Activated CD8-positive, alpha-beta T cell treated with anti-CD3 and anti-CD28 coated beads for 36 hours (primary cell): ENCODE results near the gene C2orf80. TPM values are rescaled to one million over a fixed set of nuclear protein-coding genes. Genes with fewer than 3 reads are reported as not detected.

ENCODE experiments used
- ATAC-seq: fragments of 200-7000 bp; cut with Tn5 transposase; one replicate; pipeline ENCODE4 v1.10.0; 2021; ENCODE audit warnings: mild to moderate bottlenecking, moderate library complexity
- CTCF ChIA-PET: fragments of 350-600 bp; sonication (Branson Sonifier 250); formaldehyde crosslinking; loops from one replicate; lab custom pipeline; 2021; ENCODE audit warnings: antibody characterized with exemption; lab: Charles Lee
- POLR2A ChIA-PET: fragments of 350-600 bp; sonication (Branson Sonifier 250); formaldehyde crosslinking; loops from one replicate; lab custom pipeline; 2021; ENCODE audit warnings: antibody characterized with exemption; lab: Charles Lee
- DNase-seq: peaks from one replicate; pipeline ENCODE4 v3.0.0-alpha.2; 2020
- H3K27ac Mint-ChIP-seq: one replicate; pipeline ENCODE4 v1.8.0; 2021; ENCODE audit warnings: mild to moderate bottlenecking, mixed read lengths
- H3K27me3 Mint-ChIP-seq: one replicate; pipeline ENCODE4 v1.8.0; 2021; ENCODE audit warnings: mixed read lengths
- H3K36me3 Mint-ChIP-seq: one replicate; pipeline ENCODE4 v1.8.0; 2021; ENCODE audit warnings: low read depth, mixed read lengths
- H3K4me1 Mint-ChIP-seq: one replicate; pipeline ENCODE4 v1.8.0; 2021; ENCODE audit warnings: low read depth, mixed read lengths
- H3K4me3 Mint-ChIP-seq: one replicate; pipeline ENCODE4 v1.8.0; 2021; ENCODE audit warnings: mild to moderate bottlenecking, moderate library complexity, mixed read lengths
- H3K9me3 Mint-ChIP-seq: one replicate; pipeline ENCODE4 v1.8.0; 2021; ENCODE audit warnings: mixed read lengths
- intact Hi-C: fragments of 100-400 bp; cut with micrococcal nuclease; formaldehyde crosslinking; loops from one replicate; pipeline ENCODE4 v1.10.0; 2022
- total RNA-seq, 2 experiments: library from RNA; stranded (reverse); gene quantifications; one replicate each; pipeline ENCODE4 v1.2.3, GENCODE V29; 2021
- TF ChIP-seq, protein P1 (sequence below): fragments of 200-600 bp; IDR thresholded peaks from one replicate; pipeline ENCODE4 v1.8.0; 2022; ENCODE audit warnings: antibody characterized with exemption, mild to moderate bottlenecking

C2orf80 gene
- total RNA-seq, 2 experiments from 2014 or later = not detected

DNA sequence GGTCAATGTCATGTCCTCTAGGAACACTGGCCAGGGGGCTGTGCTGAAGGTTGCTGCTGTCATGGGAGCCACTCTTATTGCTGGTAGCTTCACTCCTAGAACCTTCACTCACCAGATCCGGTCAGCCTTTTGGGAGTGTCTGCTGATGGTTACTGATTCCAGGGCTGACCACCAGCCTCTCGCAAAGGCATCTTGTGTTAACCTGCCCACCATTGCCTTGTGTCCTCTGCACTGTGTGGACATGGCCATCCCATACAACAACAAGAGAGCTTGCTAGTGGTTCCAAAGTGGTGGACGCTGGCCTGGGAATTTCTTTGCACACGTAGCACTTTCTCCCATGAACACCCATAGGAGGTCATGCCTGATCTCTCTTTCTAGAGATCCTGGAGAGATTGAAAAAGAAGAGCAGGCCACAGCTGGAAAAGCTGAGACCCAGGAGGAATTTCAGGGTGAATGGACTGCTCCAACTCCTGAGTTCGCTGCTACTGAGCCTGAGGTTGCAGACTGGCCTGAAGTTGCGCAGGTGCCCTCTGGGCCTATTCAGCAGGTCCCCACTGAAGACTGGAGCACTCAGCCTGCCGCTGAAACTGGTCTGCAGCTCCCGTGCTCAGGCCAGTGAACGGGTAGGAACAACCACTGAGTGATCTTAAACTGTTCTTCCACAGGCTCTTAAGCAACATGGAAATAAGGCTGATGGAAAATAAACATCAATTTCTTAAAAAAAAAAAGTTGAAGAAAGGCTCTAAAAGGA, 18.7 kb upstream of the C2orf80 start:
- H3K27me3 Mint-ChIP-seq = no peaks in the 10 kb centered on the region
- intact Hi-C loops = no loop called here
- POLR2A ChIA-PET = no interaction called here

DNA sequence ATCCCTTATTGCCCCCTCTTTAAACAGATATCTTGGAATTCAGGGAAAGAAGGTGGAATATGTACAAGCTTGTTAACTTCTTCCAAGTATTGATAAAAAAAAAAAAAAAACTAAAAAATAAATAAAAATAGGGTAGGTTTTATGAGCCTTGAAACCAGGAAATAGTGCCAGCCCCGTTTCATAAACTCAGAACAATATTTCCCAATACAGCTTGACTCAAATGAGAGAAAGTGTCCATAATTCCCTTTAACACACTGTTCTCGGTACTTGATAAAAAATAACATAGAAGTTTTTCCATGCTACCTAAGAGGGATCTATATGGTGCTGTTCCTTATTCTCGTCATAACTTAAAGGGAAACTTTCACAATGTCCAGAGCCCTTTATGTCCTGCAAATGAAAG, 17.9 kb upstream of the C2orf80 start:
- peaks cover 4% of the 10 kb centered on the region for H3K4me1 Mint-ChIP-seq
- TF ChIP-seq, protein P1, sequence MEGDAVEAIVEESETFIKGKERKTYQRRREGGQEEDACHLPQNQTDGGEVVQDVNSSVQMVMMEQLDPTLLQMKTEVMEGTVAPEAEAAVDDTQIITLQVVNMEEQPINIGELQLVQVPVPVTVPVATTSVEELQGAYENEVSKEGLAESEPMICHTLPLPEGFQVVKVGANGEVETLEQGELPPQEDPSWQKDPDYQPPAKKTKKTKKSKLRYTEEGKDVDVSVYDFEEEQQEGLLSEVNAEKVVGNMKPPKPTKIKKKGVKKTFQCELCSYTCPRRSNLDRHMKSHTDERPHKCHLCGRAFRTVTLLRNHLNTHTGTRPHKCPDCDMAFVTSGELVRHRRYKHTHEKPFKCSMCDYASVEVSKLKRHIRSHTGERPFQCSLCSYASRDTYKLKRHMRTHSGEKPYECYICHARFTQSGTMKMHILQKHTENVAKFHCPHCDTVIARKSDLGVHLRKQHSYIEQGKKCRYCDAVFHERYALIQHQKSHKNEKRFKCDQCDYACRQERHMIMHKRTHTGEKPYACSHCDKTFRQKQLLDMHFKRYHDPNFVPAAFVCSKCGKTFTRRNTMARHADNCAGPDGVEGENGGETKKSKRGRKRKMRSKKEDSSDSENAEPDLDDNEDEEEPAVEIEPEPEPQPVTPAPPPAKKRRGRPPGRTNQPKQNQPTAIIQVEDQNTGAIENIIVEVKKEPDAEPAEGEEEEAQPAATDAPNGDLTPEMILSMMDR = no peak
- intact Hi-C loops = no loop called here
- no peaks in the 10 kb centered on the region for H3K36me3 Mint-ChIP-seq
- no peaks in the 10 kb centered on the region for H3K9me3 Mint-ChIP-seq
- no peak overlapping the region for H3K27ac Mint-ChIP-seq
- CTCF ChIA-PET = no interaction called here
- ATAC-seq (no peak), DNase-seq (no peak)
- POLR2A ChIA-PET = no interaction called here
- no peak overlapping the region for H3K4me3 Mint-ChIP-seq
- H3K27me3 Mint-ChIP-seq = no peaks in the 10 kb centered on the region

More for the DNA sequence above, 18.7 kb upstream of the C2orf80 start:
- no peak for ATAC-seq
- Mint-ChIP-seq H3K4me1 (peaks cover 4% of the 10 kb centered on the region), H3K36me3 (no peaks in the 10 kb centered on the region), H3K4me3 (no peak overlapping the region), H3K27ac (no peak overlapping the region), H3K9me3 (no peaks in the 10 kb centered on the region)
- TF ChIP-seq, protein P1 = no peak
- no peak for DNase-seq
- CTCF ChIA-PET = no interaction called here

GRCh38 chr2:208204166-208204565, 14.3 kb upstream of the C2orf80 start:
- H3K4me3 Mint-ChIP-seq = no peak overlapping the region
- H3K4me1 Mint-ChIP-seq = peaks cover 4% of the 10 kb centered on the region
- ChIA-PET POLR2A (no interaction called here), CTCF (interaction anchor here (1.0 kb wide), 1 partner anchor 29 kb away, joined by 6 read pairs; no protein-coding TSS in a partner anchor)
- intact Hi-C loops = no loop called here
- H3K9me3 Mint-ChIP-seq = no peaks in the 10 kb centered on the region
- no peaks in the 10 kb centered on the region for H3K27me3 Mint-ChIP-seq
- ATAC-seq = no peak
- no peaks in the 10 kb centered on the region for H3K36me3 Mint-ChIP-seq
- DNase-seq = no peak
- H3K27ac Mint-ChIP-seq = no peak overlapping the region
- TF ChIP-seq, protein P1 = no peak

DNA sequence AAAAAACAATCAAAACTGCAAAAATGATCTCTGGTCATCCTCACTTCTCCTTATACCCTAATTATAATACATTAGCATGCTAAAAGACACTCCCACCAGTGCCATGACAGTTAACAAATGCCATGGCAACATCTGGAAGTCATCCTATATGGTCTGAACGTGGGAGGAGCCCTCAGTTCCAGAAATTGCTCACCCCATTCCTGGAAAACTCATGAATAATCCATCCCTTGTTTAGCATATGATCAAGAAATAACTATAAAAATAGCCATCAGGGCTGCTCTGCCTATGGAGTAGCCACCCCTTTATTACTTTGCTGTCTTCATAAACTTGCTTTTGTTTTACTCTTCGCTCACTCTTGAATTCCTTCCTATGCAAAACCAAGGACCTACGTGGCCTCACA, 5.7 kb upstream of the C2orf80 start:
- DNase-seq = no peak
- TF ChIP-seq, protein P1 = no peak
- no peaks in the 10 kb centered on the region for H3K9me3 Mint-ChIP-seq
- no peaks in the 10 kb centered on the region for H3K4me1 Mint-ChIP-seq
- no peaks in the 10 kb centered on the region for H3K36me3 Mint-ChIP-seq
- ChIA-PET POLR2A (no interaction called here), CTCF (no interaction called here)
- no peak for ATAC-seq
- intact Hi-C loops = no loop called here
- no peak overlapping the region for H3K4me3 Mint-ChIP-seq
- H3K27ac Mint-ChIP-seq = no peak overlapping the region
- no peaks in the 10 kb centered on the region for H3K27me3 Mint-ChIP-seq

DNA sequence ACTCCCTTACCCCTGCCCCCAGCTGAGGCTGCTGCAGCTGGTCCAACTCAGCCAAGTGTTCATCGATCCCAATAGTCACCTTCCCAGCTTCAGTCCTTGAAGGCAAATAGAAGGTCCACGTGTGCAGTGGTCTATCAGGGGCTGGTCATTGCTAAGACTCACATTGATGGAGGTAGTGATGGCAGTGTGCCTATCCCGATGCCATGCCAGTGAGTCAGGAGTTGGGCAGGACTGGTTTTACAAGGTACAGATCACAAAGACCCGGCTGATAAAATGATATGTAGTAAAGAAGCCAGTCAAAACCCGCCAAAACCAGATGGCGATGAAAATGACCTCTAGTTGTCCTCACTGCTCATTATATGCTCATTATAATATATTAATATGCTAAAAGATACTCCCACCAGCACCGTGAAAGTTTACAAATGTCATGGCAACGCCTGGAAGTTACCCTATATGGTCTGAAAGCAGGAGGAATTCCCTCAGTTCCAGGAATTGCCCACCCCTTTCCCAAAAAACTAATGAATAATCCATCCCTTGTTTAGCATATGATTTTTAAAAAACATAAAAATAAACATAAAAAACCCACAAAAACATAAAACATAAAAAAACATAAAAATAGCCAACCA, 2.9 kb upstream of the C2orf80 start:
- Mint-ChIP-seq H3K27ac (no peak overlapping the region), H3K9me3 (no peaks in the 10 kb centered on the region), H3K27me3 (no peaks in the 10 kb centered on the region), H3K4me3 (no peak overlapping the region), H3K36me3 (no peaks in the 10 kb centered on the region), H3K4me1 (no peaks in the 10 kb centered on the region)
- intact Hi-C loops = no loop called here
- ATAC-seq (no peak), DNase-seq (no peak)
- ChIA-PET CTCF (interaction anchor here (1.3 kb wide), 1 partner anchor 17 kb away, joined by 7 read pairs; no protein-coding TSS in a partner anchor), POLR2A (interaction anchor here (0.7 kb wide), 1 partner anchor 14 kb away, joined by 3 read pairs; no protein-coding TSS in a partner anchor)
- TF ChIP-seq, protein P1 = no peak
